GM18909 (cell line): ENCODE measurements around the gene PLCXD3.

Experiments used
- ATAC-seq: cut with Tn5 transposase; IDR thresholded peaks from one replicate; pipeline ENCODE4 v1.9.1; 2021; ENCODE audit warnings: mild to moderate bottlenecking; ENCODE audit not compliant: unreplicated experiment, poor library complexity

Gene PLCXD3

GRCh38 chr5:41510176-41510831 lies at the start of gene PLCXD3:
TSS of gene PLCXD3 (minus strand) at chr5:41510601. CDS start at chr5:41510526, 75 bp downstream.
- ATAC-seq, result no peak

DNA sequence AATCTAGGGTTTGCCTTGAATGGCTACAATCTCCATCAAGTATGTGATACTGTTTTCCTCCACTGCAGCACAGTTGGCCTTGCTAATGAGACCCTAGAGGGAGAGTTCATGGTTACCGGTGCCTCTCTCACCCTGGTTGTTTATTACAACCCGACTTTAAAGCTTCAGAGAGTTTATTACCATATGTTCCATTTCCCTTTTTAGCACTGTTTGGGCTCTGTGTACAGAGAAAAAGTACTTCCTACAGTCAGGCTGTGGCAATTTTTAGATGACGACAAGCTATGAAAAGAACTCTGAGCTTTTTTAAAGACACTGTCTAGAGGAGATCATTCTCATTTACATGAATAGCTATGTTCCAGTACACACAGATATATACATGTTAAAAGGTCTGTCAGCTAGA lies 48.8 kb upstream of the PLCXD3 start:
- ATAC-seq, result no peak

DNA sequence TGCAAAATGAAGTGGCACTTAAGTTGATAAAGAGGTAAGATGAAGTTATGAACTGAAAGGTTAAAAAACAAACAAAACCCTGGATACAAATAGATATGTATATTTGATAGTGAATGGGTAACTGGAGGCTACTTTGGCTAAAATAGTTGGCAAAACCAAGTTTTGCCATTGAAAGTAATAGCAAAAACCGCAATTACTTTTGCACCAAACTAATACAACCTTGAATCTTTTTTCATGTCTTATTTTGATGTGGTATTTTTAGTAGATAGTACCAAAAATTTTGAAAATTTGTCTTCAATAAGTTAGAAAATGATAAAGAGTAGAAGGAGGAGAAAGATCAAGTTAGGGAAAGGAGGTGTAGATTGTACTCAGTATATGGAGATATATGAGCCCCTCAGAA lies 47.9 kb upstream of the PLCXD3 start:
- ATAC-seq, result no peak

- ATAC-seq, result no peak
These were observed 37.6 kb upstream of the PLCXD3 start for GRCh38 chr5:41547991-41548390.

- ATAC-seq, result no peak
These were observed 31.8 kb upstream of the PLCXD3 start for GRCh38 chr5:41542183-41542582.

DNA sequence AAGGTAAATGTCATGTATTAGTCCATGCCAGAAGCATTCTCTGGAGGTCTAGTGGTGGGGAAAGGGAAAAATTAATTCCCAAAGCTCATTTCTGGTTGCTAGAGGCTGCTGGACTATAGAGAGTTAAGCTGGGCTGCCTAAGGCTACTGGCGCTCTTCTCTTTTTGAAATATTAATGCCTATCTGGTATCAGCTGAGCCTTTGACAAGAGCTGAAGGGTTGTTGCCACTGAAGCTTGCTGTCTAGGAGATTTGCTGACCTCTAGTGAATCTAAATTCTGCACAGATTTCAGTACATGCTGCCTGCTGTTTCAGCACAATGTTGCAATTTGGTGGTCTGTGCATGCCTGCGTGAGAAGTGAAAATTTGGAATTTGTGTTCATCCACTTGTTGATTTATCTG lies 29.1 kb upstream of the PLCXD3 start:
- no peak for ATAC-seq

DNA sequence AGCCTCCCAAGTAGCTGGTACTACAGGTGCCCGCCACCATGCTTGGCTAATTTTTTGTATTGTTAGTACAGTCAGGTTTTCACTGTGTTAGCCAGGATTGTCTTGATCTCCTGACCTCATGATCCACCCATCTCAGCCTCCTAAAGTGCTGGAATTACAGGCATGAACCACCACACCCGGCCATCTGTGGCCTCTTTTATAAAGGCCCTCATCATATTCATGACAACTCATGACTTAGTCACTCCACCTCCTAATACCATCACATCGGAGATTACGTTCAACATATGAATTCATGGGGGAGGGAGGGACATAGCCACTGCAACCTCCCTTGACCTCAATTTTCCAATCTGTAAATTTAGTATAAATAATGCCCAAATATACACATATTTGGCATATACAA lies 27.2 kb upstream of the PLCXD3 start:
- ATAC-seq, result no peak

GRCh38 chr5:41532485-41532884 lies 22.1 kb upstream of the PLCXD3 start:
- ATAC-seq, result no peak

GRCh38 chr5:41527201-41527779 lies 16.9 kb upstream of the PLCXD3 start:
- ATAC-seq, result no peak

GRCh38 chr5:41526699-41527098 lies 16.3 kb upstream of the PLCXD3 start:
- ATAC-seq, result no peak

GRCh38 chr5:41524174-41524573 lies 13.8 kb upstream of the PLCXD3 start:
- no peak for ATAC-seq

DNA sequence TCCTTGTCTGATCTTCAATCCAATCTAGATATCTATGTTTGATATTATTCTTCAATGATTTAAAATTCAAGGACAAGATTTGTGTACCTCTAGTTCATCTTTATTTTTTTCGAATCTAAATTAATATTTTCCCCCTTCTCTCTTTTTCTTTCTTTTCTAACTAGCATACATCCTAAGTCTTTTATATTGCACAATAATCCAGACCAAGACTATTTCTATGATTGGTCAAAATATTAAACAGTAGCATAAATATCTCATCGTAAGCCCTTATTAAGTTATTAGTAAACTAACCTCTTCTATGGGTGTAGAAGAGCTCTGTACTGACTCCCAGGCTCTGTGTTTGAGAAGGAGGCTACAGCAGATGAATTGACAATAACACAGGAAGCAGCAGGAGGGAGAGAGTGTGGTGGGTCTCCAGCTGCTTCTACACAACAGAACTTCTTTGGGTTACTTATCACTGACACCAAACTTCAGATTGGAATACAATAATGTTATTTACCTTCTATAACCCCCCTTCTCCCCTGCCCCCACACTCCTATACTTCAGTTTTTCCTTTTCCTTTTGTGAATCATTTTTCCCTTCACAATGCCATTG lies 11.9 kb upstream of the PLCXD3 start:
- no peak for ATAC-seq

DNA sequence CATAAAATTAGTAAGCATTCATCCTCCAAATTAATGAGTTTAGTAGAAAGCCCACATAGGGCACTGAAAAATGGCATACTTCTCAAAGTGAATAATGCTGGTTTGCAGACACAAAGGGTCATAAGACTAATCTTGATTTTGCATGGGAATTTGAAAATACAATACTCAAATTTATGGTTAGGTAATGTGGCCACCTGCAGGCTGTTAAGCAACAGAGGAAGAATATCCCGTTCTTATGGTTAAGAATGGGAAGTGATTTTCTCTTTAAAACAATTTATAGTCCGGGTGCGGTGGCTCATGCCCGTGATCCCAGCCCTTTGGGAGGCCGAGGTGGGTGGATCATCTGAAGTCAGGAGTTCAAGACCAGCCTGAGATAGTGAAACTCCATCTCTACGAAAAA lies 9.4 kb upstream of the PLCXD3 start:
- no peak for ATAC-seq

GRCh38 chr5:41517909-41518308 lies 7.5 kb upstream of the PLCXD3 start:
- no peak for ATAC-seq

DNA sequence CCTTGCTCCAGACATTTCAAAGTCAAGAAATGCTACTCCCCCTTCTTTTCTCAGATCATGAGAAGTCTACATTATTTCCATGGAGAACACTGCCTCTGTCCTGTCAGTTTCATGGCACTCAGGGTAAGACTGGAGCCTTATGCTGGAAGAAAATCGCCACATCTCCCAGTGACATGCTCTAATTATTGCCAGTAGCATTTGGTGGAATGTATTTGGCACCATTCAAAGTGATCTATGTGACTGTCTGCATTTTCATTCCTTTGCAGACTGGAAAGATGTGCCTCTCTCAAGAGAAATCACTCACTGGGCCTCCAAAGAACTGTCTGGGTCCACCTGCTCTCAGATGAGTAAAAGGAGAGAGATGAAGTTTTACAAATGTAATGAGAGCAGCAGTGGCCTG lies 840 bp upstream of the PLCXD3 start:
- ATAC-seq, result no peak

GRCh38 chr5:41509399-41510175 lies 814 bp downstream of the PLCXD3 start:
- no peak for ATAC-seq

GRCh38 chr5:41508696-41509398 lies 1.6 kb downstream of the PLCXD3 start:
- no peak for ATAC-seq

- ATAC-seq, result no peak
These were observed 2.2 kb downstream of the PLCXD3 start for GRCh38 chr5:41508186-41508585.

DNA sequence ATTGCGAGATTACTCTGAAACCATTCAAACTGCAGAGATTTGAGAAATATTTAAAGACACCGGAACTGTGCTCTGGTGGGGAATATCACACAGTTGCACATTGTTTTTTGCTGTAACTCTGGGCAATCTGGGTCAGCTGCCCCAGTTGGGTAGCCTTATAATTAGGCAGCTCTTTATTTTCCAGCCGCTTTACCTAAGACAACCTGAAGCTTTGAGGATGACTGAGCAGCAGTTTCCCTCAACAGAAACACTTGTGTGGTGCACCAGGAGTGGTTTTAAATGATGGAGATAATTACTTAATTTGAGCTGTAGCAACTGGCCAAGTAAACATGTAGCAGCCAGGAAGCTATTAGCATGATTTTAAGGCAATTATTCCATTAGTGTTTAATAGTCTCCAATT lies 2.9 kb downstream of the PLCXD3 start:
- ATAC-seq, result no peak

GRCh38 chr5:41503860-41504259 lies 6.5 kb downstream of the PLCXD3 start:
- no peak for ATAC-seq

DNA sequence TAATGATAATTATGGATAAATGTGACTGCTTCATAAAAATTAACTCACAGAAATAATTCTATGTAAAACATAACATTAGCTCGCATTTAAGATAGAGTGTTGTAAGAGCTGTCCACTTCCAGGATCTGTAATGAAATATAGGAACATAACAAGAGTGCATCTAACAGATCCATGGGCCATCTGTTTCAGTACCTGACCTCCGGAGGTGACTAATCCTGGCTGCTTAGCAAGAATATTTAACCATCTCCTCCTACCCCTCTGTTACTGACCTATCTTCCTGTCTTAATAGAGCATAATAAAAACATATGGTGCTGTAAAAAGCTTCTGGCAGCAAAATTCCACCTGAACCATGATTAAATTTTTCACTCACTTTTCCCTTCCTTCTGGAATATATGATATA lies 7.1 kb downstream of the PLCXD3 start:
- no peak for ATAC-seq
